HG02973 (cell line): ENCODE results near the gene TEDC1.

Experiments
- ATAC-seq: cut with Tn5 transposase; IDR thresholded peaks from one replicate; pipeline ENCODE4 v1.9.1; 2021; ENCODE audit warnings: moderate library complexity; ENCODE audit not compliant: unreplicated experiment

TEDC1 gene

GRCh38 chr14:105473033-105473676 is 17.9 kb upstream of the TEDC1 start:
- no peak for ATAC-seq

- no peak for ATAC-seq
Measured at GRCh38 chr14:105473677-105474482, 17.2 kb upstream of the TEDC1 start.

DNA sequence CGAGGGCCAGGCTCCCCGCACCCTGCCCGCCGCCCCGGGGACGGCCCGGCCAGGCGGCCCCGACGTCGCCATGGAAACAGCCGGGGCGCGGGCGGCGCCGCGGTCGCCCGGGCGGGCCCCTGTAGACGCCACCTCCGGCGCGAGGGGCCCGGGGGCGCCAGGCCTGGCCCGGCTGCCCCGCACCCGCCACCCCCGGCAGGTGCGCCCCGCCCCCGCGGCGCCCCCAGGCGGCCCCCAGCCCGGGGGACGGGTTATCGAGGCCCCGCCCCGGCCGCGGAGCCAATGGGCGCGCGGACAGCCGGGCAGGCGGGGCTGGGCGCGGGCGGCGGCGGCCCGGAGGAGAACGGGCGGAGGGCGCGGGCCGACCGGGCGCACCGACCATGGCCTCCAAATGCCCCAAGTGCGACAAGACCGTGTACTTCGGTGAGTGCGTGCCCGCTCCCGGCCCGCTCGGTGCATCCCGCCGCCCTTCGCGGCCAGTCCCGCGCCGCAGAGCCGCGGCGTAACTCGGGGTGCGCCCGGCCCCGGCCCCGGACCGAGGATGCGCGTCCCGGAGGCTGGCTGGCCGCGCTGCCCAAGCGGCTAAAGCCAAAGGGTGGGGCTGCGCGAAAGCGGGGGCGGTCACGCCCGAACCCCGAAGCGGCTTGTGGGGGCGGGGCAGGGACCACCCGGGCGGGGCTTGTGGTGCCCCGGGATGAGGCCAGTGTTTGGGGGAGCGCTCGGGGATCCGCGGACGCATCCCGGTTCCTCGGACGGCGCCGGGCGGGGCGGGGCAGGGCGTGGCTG is 16.4 kb upstream of the TEDC1 start, which contains the start of gene CRIP2:
Gene CRIP2 (plus strand): TSS at position 339 of the 786 bp plus-strand sequence. CDS start 42 bp downstream, at position 381.
- no peak for ATAC-seq

DNA sequence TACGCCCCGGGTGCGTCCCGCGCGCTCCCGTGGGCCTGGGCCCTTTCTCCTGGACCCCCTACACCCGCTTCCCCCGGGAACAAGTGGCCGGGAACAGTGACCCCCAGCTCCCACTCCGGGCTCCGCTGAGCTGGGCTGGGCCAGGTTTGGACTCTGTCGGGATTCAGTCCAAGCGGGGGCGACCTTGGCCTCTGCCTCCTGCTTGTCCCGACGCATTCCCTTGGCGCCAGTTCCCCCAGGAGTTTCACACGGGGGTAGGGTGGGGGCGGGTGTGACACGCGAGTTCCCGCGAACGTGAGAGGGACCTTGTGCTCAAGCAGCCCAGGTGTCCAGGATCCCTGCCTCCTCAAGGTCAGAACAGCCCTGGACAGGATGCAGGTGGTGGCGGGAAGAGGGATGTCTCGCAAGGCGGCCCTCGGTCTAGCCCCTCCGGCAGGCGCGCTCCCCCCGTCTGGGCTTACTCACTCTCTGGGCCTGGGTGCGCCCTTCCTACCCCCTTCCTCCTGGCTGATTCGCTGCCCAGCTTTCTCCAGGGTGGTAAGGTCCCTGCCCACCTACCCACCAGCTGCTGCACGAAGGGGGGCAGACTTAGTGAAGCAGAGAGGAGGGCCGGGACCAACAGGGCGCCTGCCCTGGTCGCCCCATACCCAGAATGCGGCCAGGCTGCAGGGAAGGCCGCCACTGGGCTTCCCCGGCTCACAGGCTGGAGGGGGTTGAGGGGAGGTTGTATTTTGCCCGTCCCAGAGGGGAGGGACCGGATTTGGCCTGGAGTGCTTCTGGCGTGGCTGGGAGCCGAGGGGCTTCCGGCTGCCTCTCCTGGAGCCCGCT is 15.6 kb upstream of the TEDC1 start:
- ATAC-seq, result no peak

DNA sequence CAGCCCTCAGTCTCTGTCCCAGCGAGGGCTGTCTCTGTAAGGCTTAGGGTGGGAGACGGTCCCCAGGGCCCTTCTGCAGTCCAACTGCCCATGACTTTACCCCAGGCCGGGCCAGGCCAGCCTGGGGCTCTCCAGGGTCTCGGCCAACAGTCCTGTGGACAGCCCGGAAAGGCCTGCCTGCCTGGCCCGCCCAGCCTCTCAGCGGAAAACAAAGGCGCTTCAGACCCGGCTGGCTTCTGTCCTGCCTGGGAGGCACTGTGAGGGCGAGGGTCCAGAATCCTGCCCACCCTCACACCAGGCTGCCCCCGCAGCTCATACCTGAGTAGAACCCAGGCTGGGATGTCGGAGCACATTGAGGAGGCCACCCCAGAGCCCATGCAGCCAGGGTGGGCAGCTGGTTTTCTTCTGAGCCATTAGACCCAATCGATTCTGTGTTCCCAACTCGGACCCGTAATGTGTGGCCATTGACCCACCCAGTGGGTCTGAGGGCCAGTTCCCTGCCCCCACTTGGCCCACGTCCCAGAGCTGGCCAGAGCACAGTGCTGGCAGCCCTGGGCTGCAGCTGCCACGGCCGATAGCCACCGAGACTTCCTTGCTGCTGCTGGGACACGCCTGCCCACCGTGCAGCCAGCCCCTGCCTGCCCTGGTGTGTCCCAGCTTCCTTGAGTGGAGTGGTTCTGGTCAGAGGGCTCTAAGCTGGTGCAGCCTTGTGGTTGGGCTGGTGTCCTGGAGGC is 14.8 kb upstream of the TEDC1 start:
- ATAC-seq, result no peak

- ATAC-seq, result no peak
Measured at GRCh38 chr14:105476831-105477659, 14.0 kb upstream of the TEDC1 start.

DNA sequence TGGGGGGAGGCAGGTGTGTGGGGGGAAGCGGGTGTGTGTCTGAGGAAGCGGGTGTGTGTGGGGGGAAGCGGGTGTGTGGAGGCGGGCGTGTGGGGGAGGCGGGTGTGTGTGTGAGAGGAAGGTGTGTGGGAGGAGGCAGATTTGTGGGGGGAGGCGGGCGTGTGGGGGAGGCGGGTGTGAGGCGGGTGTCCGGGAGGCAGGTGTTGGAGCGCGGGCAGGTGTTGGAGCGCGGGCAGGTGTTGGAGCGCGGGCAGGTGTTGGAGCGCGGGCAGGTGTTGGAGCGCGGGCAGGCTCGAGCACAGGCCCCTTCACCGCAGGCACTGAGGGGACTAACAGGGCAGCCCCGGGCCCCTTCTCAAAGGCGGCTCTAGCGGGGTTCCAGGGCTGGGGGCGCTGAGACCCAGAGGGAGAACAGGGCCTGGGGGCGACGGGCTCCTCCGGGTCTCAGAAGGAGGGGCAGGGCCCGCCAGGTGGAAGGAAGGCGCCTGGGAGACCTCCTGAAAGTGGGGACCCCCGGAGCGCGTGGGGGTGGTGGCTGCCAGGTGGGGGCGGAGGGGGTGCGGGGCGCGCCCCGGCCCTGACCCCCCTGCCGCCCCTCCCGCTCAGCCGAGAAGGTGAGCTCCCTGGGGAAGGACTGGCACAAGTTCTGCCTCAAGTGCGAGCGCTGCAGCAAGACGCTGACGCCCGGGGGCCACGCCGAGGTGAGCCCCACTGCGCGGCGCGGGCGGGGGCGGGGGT is 13.2 kb upstream of the TEDC1 start:
- no peak for ATAC-seq

DNA sequence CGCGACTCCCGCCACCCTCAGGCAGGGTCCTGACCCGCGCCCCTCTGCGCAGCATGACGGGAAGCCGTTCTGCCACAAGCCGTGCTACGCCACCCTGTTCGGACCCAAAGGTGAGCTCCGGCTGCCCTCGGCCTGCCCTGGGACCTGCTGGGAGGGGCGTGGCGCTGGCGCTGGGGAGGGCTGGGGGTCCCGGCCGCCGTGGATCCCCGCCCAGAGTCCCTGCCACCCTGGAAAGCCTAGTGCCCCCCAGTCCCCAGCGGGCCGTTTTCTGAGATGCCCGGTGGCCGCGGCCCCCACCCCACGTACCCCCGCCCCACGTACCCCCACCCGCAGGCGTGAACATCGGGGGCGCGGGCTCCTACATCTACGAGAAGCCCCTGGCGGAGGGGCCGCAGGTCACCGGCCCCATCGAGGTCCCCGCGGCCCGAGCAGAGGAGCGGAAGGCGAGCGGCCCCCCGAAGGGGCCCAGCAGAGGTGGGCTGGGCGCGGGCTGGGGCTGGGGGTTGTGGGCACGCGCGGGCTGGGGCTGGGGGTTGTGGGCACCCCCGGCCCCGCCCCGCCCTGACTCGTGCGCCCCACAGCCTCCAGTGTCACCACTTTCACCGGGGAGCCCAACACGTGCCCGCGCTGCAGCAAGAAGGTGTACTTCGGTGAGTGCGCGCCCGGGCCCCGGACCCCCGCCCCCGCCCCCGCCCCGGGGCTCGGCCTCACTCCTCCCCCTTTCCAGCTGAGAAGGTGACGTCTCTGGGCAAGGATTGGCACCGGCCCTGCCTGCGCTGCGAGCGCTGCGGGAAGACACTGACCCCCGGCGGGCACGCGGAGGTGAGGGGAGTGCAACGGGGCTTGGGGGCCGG is 12.4 kb upstream of the TEDC1 start:
- ATAC-seq, result no peak

DNA sequence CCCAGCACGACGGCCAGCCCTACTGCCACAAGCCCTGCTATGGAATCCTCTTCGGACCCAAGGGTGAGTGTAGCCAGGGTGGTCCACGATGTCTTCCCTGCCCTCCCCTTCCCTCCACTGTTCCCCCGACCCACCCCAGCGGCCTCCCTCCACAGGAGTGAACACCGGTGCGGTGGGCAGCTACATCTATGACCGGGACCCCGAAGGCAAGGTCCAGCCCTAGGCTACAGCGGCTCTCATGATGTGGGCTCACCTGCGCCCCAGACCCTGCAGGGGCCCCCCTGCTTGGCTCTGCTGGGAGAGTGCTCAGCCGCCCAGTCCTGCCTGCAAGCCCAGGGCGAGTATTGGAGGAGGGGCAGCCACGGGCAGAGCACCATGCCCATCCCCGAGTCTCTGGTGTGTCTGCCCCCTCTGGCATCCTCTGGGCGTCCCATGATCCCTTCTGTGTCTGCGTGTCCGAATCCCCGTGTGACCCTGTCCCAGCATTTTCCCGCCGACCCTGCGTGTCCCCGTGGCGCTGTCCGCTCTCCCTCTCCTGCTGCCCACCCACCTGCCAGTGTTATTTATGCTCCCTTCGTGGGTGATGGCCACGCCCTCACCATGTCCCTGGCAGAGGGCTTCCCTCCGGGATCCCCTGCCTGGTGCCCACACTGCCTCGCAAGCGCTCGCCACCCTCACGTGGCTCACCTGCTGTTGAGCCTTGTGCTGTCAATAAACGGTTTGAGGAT is 11.5 kb upstream of the TEDC1 start:
- no peak for ATAC-seq

DNA sequence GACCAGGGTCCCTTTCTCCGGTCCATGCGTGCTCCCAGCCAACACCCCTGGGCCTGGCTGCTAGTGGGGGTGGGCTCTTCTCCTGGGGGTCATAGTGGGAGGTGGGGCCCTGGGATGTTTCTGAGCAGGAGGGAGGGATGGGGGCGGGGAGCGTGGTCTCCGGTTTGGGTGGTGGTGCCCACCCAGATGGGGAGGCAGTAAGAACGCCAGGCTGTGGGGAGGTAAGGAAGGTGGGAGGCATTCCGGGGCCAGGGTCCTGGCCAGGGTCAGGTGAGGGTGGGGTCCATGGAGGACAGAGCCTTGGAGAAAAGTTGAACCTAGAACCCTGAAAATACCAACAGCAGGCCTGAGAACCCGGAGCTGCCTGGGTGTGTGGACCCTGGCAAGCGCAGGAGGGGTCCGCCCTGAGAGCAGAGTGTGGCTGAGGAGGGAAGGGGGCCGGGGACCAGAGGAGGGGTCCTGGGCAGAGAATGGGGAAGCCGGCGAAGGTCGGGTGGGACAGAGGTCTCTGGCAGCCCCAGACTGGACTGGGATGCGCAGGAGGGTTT is 10.8 kb upstream of the TEDC1 start:
- no peak for ATAC-seq

GRCh38 chr14:105480807-105481801 is 9.9 kb upstream of the TEDC1 start:
- peak; percentile 47 for ATAC-seq

DNA sequence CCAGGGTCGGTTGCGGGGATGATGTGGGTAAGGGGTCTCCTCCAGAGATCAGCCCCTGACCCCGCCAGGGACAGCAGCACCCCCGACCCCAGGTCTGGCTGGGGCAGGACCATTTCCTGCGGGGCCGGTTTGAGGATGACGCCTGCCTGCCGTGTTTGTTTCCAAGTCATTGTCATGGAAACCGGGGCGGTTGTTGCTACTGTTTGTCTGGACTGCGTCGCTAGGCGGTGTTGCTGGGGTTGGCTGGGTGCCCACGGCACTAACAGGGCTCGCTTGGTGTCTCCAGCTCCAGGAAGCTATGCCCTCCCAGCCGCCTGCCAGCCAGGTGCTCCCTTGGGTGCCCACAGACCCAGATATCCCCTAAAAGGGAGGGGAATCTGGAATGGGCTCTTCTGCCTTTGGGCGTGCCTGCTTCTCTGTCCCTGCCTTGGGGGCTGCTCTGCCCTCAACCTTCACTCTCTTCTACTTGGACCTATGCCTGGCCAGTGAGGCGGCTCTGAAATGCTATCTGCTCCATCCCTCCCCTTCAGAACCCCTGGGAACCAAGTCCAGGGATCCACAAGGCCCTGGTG is 9.1 kb upstream of the TEDC1 start:
- peak; percentile 47 for ATAC-seq

DNA sequence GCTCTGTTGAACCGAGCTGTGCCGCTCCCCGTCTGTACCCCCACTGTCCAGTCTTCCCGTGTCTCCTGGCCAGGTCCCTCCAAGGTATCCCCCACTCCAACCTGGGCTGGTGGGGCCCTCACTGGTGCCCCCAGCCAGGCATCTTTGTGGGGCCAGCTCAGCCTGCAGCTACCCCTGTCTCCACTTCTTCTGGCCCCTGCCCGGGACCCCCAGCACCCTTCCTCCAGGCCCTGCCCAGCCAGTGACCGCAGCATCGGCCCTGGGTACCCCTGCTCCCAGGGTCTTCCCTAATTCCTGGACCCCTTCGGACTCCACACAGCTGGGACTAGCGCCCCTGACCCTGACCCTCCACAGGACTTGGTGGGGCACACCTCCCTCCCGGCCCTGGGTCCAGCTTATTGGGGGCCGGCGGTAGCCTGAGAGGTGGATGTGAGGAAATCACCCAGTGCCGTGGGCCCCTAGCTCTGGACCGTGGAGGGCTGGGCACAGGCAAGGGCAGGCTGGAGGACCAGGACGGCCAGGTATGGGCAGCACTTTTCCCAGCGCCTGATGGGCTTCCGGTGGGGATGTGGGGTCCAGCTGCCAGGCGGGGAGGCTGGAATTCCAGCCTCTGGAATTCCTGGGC is 8.4 kb upstream of the TEDC1 start:
- ATAC-seq, result no peak

DNA sequence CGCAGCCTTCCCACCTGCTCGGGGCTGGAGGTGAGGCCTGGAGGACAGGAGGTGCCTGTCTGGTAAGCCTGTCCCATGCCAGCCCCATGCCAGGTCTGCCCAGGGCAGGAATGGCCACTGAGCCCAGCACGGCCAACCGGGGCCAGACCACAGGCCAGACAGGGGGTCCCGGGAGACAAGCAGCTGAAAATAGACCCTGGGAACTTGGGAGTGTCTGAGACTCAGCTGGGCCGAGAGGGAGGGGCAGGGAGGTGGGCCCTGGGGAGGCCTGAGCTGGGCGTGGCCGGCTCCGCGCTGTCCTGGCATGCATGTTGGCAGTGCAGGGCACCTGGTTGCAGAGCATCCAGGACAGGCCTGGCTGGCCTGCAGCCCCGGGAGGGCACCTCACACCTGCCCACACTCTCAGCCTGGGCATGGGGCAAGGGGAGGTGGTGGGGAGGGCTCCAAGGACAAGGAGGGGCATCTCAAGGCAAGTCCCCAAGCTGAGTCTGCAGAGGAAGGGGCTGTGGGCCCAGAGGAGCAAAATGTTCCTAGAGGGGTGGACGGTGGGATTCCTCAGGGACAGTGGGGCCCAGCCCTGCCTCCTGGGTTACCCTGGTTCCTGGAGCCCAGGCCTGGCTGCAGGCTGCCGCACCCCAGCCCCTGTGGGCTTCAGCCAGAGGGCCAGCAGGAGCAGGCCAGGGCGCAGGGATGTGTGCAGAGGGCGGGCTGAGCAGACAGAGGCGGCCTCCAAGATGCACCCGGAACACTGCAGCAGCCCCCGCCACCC is 7.6 kb upstream of the TEDC1 start:
- ATAC-seq, result no peak
